Psoas muscle (tissue), 8 donors: ENCODE measurements around the gene LSG1. TPM values are rescaled to one million over a fixed set of nuclear protein-coding genes. Genes with fewer than 3 reads are reported as not detected.

Experiments used
- ATAC-seq, 4 donors: fragments of 200-7000 bp; cut with Tn5 transposase; one replicate each; pipeline ENCODE4 v1.9.1; 2020; ENCODE audit warnings: moderate library complexity in 3 of 4, mild to moderate bottlenecking in 2 of 4
- DNase-seq, 2 donors: peaks; one replicate each; pipeline ENCODE4 v3.0.0-alpha.2; 2020
- H3K27ac ChIP-seq: fragments of 200-600 bp; one replicate; pipeline ENCODE4 v1.8.0; 2022
- H3K27me3 ChIP-seq, 3 donors: fragments of 200-600 bp in 1 of 3; one replicate each; pipeline versions ENCODE4 v1.6.1 to v1.8.0; 2013 to 2022; ENCODE audit warnings: low read length in 2 of 3, mild to moderate bottlenecking in 2 of 3, moderate library complexity in 1 of 3; ENCODE audit not compliant: insufficient read depth in 3 of 3
- H3K36me3 ChIP-seq, 2 donors: fragments of 200-600 bp in 1 of 2; one replicate each; pipeline versions ENCODE4 v1.6.1 to v1.8.0; 2013 to 2022; ENCODE audit warnings: low read depth in 1 of 2, mild to moderate bottlenecking in 1 of 2, moderate library complexity in 1 of 2; ENCODE audit not compliant: insufficient read depth in 1 of 2
- H3K4me1 ChIP-seq: fragments of 200-600 bp; one replicate; pipeline ENCODE4 v1.8.0; 2022
- H3K4me3 ChIP-seq: fragments of 200-600 bp; one replicate; pipeline ENCODE4 v1.8.0; 2022; ENCODE audit warnings: mild to moderate bottlenecking
- H3K9me3 ChIP-seq: fragments of 200-600 bp; one replicate; pipeline ENCODE4 v1.8.0; 2022
- CTCF ChIP-seq: fragments of 200-600 bp; IDR thresholded peaks from one replicate; pipeline ENCODE4 v1.8.0; 2022; ENCODE audit warnings: antibody characterized with exemption
- WGBS, 3 donors: extraction: QIAGEN DNeasy Blood & Tissue Kit; methylation state at CpG; one replicate each; pipeline versions ENCODE4 v1.1.6 to v1.1.7; 2013; 5-methylcytosine and 5-hydroxymethylcytosine counted together
- intact Hi-C, 2 donors: fragments of 100-400 bp; cut with DNase I; formaldehyde crosslinking; loops; one replicate each; pipeline versions ENCODE4 v1.11.0 to v1.14.2; 2022
- polyA plus RNA-seq, 3 donors: library from polyadenylated mRNA; stranded (reverse); fragments of 200-250 nt; gene quantifications; one replicate each; pipeline ENCODE4 v1.2.3, GENCODE V29; 2013
- total RNA-seq, 4 donors: library from RNA; stranded (reverse); fragmentation: NEBNext Ultra II Directional in 2 of 4; extraction: Animal tissue kit (Norgen Biotek cat#: 25700) in 2 of 4; gene quantifications; one replicate each; pipeline versions ENCODE4 v1.2.1 to v1.2.4, GENCODE V29; 2021 to 2023
- donor health status: healthy with polysubstance abuse.
- donor health status: DM: no; HTN: no; CAD: no; lungs with moderate emphysema.
- donor health status: Bipolar disorder and iron deficiency.
- donor health status: healthy.
- donor health status: DM: yes; HTN: yes; CAD: no.
- donor health status: DM: no; HTN: no; CAD: no.
- donor health status: DM: no; HTN: no; CAD: no.
- donor health status: DM: yes; HTN: yes; CAD: no.

Gene LSG1
- total and polyA plus RNA-seq, 7 donors: 22.8 to 46.8 (median 29.5) TPM

GRCh38 chr3:194620196-194620595 is 51.8 kb downstream of the LSG1 start:
- Histone ChIP-seq H3K4me3 (no peak overlapping the region), H3K36me3 (no peaks in the 10 kb centered on the region), H3K27ac (no peak overlapping the region), H3K4me1 (no peaks in the 10 kb centered on the region), H3K9me3 (no peaks in the 10 kb centered on the region), H3K27me3 (no peaks in the 10 kb centered on the region)
- 87 to 93% (median 89%) methylated on average over 7 of the region's 7 CpGs for WGBS, 3 donors
- ATAC-seq (no peak), DNase-seq (peak in 1 of 2 donors; percentile 2)
- no peak for TF ChIP-seq CTCF
- intact Hi-C loops: no loop called here

- intact Hi-C loops: no loop called here
- ATAC-seq: no peak
- peak in 1 of 2 donors; percentile 23 for DNase-seq
- WGBS, 3 donors: 87 to 92% (median 89%) methylated on average over 9 of the region's 9 CpGs
- H3K36me3 ChIP-seq: no peaks in the 10 kb centered on the region
- H3K27me3 ChIP-seq: no peaks in the 10 kb centered on the region
- H3K27ac ChIP-seq: no peak overlapping the region
- H3K9me3 ChIP-seq: no peaks in the 10 kb centered on the region
- H3K4me3 ChIP-seq: no peak overlapping the region
- no peaks in the 10 kb centered on the region for H3K4me1 ChIP-seq
- no peak for TF ChIP-seq CTCF
These were observed 52.2 kb downstream of the LSG1 start for GRCh38 chr3:194619741-194620140.

DNA sequence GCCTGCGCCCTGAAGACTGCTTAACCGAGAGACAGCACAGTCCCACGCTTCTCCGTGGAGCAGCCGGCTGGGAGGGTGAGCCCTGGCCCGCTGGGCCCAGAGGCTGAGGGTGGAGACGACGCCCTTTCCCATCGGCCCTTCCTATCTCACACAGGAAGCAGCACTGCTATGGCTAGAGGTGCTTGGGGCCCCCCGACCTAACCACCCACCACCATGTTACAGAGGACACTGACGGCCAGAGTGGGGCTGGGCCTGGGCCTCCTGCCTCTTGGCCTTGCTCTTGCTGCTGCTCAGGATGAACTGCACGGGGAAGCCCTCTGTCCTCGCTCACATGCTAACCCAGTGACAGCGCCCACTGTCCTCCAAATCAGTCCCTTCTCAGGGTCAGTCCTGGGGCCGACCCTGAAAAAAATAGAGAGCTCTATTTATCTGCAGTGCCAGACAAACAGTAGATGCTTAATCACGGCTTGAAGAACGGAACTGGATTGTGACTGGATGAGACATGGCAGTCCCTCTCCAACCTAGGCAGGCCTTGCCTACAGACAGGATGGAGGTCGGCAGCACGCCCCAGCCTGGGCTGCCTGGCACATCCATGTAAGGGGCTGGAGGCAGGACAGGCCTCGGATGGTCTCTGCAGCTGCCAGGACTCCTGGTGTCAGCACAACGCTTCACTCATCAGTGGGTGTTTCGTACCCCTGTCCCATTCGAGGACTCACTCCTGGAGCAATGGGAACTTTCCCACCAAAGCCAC is 53.0 kb downstream of the LSG1 start:
- Histone ChIP-seq H3K4me3 (no peak overlapping the region), H3K27me3 (no peaks in the 10 kb centered on the region), H3K9me3 (no peaks in the 10 kb centered on the region), H3K27ac (no peak overlapping the region), H3K36me3 (no peaks in the 10 kb centered on the region), H3K4me1 (no peaks in the 10 kb centered on the region)
- 81 to 84% (median 84%) methylated on average over 23 of the region's 23 CpGs for WGBS, 3 donors
- intact Hi-C loops: no loop called here
- no peak for TF ChIP-seq CTCF
- peak in 1 of 2 donors; percentile 44 for DNase-seq
- no peak for ATAC-seq

DNA sequence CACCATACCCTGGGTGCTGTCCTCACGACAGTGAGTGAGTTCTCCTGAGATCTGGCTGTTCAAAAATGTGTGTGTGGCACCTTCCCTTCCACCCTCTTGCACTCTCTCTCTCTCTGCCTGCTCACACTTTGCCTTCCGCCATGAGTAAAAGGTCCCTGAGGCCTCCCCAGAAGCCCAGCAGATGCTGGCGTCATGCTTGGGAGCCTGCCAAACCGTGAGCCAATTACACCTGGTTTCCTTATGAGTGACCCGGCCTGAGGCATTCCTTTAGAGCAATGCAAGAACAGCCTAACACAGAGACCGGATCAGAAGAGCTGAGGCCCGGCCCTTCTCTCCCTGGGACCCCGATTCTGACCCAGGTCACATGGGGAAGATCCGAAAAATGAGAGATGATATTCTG is 54.2 kb downstream of the LSG1 start:
- Histone ChIP-seq H3K4me3 (no peak overlapping the region), H3K27ac (no peak overlapping the region), H3K9me3 (no peaks in the 10 kb centered on the region), H3K4me1 (no peaks in the 10 kb centered on the region), H3K27me3 (no peaks in the 10 kb centered on the region), H3K36me3 (no peaks in the 10 kb centered on the region)
- intact Hi-C loops: no loop called here
- DNase-seq (peak in 1 of 2 donors; percentile 45), ATAC-seq (no peak)
- 74 to 81% (median 77%) methylated on average over 9 of the region's 9 CpGs for WGBS, 3 donors
- TF ChIP-seq CTCF: no peak
